Coronary artery (tissue), 2 donors: ENCODE measurements around the gene ZNF436.

Experiments
- DNase-seq: peaks from one replicate; pipeline ENCODE4 v3.0.0-alpha.2; 2017; ENCODE audit warnings: low spot score
- H3K27ac ChIP-seq, 2 donors: fragments of 200-600 bp; sonication (generic); one replicate each; pipeline ENCODE4 v1.5.1; 2016 to 2019
- H3K4me3 ChIP-seq: fragments of 200-600 bp; sonication (generic); 2 replicates; pipeline ENCODE4 v1.5.1; 2016; ENCODE audit warnings: mild to moderate bottlenecking, moderate library complexity
- TF ChIP-seq, protein P1 (sequence below): fragments of 200-600 bp; sonication (generic); IDR thresholded peaks from one replicate; pipeline ENCODE4 v1.5.1; 2019; ENCODE audit warnings: antibody characterized with exemption

The ZNF436 gene

DNA sequence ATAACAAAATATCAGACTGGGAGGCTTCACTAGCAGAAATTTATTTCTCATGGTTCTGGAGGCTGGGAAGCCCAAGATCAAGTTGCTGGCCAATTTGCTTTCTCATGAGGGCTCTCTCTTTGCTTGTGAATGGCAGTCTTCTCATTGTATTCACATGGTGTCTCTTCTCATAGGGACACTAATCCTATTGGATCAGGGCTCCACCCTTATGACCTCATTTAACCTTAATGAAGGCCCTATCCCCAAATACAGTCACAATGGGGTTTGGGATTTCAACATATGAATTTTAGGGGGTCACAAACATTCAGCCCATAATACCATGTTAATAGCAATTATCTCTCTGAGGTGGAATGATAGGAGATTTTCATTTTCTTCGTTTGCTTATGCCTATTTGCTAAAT is 29.6 kb upstream of the ZNF436 start:
- no peak for DNase-seq
- Histone ChIP-seq H3K4me3 (no peak overlapping the region), H3K27ac (no peak overlapping the region)
- TF ChIP-seq, protein P1, sequence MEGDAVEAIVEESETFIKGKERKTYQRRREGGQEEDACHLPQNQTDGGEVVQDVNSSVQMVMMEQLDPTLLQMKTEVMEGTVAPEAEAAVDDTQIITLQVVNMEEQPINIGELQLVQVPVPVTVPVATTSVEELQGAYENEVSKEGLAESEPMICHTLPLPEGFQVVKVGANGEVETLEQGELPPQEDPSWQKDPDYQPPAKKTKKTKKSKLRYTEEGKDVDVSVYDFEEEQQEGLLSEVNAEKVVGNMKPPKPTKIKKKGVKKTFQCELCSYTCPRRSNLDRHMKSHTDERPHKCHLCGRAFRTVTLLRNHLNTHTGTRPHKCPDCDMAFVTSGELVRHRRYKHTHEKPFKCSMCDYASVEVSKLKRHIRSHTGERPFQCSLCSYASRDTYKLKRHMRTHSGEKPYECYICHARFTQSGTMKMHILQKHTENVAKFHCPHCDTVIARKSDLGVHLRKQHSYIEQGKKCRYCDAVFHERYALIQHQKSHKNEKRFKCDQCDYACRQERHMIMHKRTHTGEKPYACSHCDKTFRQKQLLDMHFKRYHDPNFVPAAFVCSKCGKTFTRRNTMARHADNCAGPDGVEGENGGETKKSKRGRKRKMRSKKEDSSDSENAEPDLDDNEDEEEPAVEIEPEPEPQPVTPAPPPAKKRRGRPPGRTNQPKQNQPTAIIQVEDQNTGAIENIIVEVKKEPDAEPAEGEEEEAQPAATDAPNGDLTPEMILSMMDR: no peak

DNA sequence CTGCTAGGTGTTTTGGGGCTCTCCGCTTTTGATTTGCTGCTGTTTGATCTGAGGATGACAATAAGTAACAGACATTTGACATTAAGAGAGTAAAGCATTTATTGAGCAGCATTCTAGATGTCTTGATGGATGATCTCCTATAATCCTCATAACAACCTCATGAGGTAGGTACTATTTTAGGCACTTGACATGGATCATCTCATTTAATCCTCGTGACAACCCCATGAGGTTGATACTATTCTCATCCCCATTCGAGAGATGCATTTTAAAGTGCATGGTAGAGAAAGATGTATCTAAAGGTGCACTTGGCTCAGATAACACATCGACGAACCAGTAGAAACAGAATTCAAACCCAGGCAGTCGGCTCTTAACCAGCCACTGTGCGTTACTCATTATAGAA is 28.3 kb upstream of the ZNF436 start:
- no peak overlapping the region for H3K4me3 ChIP-seq
- DNase-seq: no peak
- TF ChIP-seq, protein P1: no peak
- no peak overlapping the region for H3K27ac ChIP-seq

DNA sequence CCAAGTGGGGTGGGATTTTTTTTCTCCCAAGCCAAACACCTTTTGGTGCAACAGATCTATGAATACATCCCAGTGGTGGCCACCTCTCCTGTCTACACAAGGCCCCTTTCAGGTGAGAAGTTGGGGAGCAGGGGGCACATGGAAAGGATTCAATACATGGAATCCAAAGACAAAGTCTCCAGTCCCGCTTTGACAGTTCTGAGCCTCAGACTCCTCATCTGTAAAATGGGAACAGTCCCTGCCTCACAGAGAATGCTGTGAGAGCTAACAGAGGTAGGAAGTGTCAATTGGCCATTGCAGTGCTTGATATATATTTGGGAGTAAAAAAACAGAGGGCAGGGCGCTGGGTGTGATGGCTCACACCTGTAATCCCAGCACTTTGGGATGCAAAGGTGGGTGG is 26.7 kb upstream of the ZNF436 start:
- H3K4me3 ChIP-seq: no peak overlapping the region
- no peak overlapping the region for H3K27ac ChIP-seq
- TF ChIP-seq, protein P1: no peak
- DNase-seq: no peak

DNA sequence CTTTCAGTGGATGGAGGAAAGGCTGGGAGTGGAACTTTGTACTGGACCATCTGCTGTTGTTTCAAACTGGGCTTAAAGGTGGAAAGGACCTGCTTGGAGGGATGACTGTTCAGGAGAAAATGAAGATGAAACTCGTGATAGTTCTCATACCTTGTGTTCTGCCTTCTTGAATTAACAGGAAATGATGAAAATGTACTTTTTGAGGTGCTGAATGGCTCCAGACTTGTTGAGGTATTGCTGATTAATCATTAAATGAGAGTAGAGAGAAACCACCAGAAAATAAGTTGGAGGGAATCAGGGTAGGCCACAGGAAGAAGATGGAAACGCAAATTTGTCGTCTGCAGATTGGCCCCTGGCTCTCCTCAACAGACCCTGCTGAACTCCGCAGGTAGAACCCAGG is 26.2 kb upstream of the ZNF436 start:
- no peak for DNase-seq
- Histone ChIP-seq H3K27ac (no peak overlapping the region), H3K4me3 (no peak overlapping the region)
- TF ChIP-seq, protein P1: no peak

DNA sequence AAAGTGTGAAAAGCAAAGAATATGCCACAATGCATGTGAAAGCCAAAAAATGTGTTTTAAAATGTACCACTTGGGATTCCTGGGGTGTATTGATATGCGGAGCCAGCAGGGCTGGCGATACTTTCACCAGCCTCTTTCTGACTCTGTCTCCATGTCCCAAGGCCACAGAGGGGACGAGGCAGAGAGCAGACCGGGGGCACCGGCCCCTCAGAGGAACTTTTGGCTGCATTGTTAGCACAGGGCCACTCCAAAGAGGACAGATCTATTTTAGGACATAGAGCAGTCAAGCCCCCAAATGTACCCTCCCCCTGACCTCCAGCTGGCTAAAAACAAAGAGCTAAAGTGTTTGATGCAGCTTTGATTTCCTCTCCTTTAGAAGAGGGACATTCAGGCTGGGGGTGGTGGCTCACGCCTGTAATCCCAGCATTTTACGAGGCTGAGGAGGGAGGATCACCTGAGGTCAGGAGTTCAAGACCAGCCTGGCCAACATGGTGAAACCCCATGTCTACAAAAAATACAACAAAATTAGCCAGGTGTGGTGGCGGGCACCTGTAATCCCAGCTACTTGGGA is 25.6 kb upstream of the ZNF436 start:
- H3K27ac ChIP-seq: peak overlapping the region in 1 of 2 donors; percentile 80
- no peak overlapping the region for H3K4me3 ChIP-seq
- TF ChIP-seq, protein P1: no peak
- no peak for DNase-seq

DNA sequence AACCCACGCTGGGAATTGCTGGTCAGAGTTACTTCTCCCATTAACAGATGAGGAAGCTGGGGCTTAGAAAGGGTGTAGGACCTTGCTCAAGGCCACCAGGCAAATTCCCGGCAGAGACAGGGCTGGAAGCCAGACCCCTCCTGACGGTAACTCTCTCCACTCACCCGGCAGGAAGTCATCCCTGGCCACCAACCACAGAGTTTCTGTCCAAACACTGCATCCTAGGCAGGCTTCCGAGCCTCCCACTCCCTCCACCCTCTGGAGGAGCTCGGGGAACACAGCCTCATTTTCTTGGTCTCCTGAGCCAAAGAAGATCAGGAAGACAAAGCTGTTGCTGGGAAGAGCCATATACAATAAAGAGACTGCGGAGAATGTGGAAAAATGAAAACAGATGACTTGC is 25.0 kb upstream of the ZNF436 start:
- Histone ChIP-seq H3K4me3 (no peak overlapping the region), H3K27ac (peak overlapping the region in 1 of 2 donors; percentile 80)
- DNase-seq: peak; percentile 83
- TF ChIP-seq, protein P1: no peak

DNA sequence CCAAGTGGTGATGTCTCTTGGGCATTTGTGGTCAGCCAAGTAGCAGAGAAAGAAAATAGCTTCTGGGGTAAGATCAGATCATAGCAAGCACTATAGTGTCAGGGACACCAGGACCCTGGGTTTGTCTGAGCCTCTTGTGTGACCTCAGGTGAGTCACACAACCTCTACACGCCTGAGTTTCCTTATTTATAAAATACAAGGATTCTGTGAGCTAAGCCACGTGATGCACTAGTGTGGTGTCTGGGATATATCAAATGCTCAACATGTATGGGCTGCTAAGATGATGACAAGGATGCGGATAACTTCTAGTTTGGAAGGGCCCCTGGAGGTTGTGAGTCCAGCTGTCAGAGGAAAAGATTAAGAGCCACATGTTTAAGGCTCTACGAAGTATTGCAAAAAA is 24.5 kb upstream of the ZNF436 start:
- no peak for DNase-seq
- TF ChIP-seq, protein P1: no peak
- Histone ChIP-seq H3K4me3 (no peak overlapping the region), H3K27ac (peak overlapping the region; percentile 30 to 80)
